HL-60 (cell line): ENCODE data around the gene ANAPC15.

Experiments used
- CTCF ChIP-seq: IDR thresholded peaks from one replicate; pipeline ENCODE4 v1.5.1; 2011; ENCODE audit warnings: low read length, control low read depth, inconsistent platforms; ENCODE audit not compliant: insufficient read depth
- GABPA ChIP-seq: IDR thresholded peaks from 2 replicates; pipeline ENCODE4 v1.6.1; 2012; ENCODE audit warnings: low read depth
- POLR2AphosphoS5 ChIP-seq: IDR thresholded peaks from 2 replicates; pipeline ENCODE4 v1.6.1; 2012; ENCODE audit warnings: low read depth
- REST ChIP-seq: IDR thresholded peaks from 2 replicates; pipeline ENCODE4 v1.6.1; 2012; ENCODE audit warnings: low read depth; ENCODE audit not compliant: insufficient replicate concordance

GRCh38 chr11:72084076-72084475 is 28.4 kb downstream of the ANAPC15 start:
- TF ChIP-seq CTCF (no peak), POLR2AphosphoS5 (no peak), GABPA (no peak), REST (no peak)
